Gastroesophageal sphincter (tissue), 3 donors: Measurements from ENCODE around the gene TNFRSF11A.

Experiments
- CTCF ChIP-seq, 4 experiments: fragments of 200-600 bp in 2 of 4; fragments of 450-650 bp in 2 of 4; sonication (generic) in 1 of 4; IDR thresholded peaks; one replicate each; pipeline ENCODE4 v1.5.1; 2017 to 2019; ENCODE audit warnings: antibody characterized with exemption in 4 of 4, mild to moderate bottlenecking in 2 of 4, moderate library complexity in 2 of 4
- POLR2A ChIP-seq, 2 donors: fragments of 450-650 bp; IDR thresholded peaks; one replicate each; pipeline ENCODE4 v1.6.1; 2017; ENCODE audit warnings: antibody characterized with exemption in 2 of 2, mild to moderate bottlenecking in 2 of 2, moderate library complexity in 1 of 2

GRCh38 chr18:62377131-62377807 lies 52.2 kb downstream of the TNFRSF11A start:
- TF ChIP-seq CTCF (IDR thresholded peaks at IDR 0.05) (no peak), POLR2A (IDR thresholded peaks at IDR 0.05) (no peak)
